Activated T-cell treated with anti-CD3 and anti-CD28 coated beads, Interleukin-2, amount 50 U/mL, for 4 hours (primary cell): Measurements from ENCODE around the gene PARVB. TPM values are rescaled to one million over a fixed set of nuclear protein-coding genes. Genes with fewer than 3 reads are reported as not detected.
"Not testable (repeated sequence)": the region's sequence is repeated elsewhere in the genome, so short reads cannot be mapped to it uniquely, and the experiment has no call there.

Source experiments
- ATAC-seq, 2 donors: fragments of 200-7000 bp; cut with Tn5 transposase; one replicate each; pipeline ENCODE4 v1.10.0; 2021
- DNase-seq: peaks from one replicate; pipeline ENCODE4 v3.0.0-alpha.2; 2020
- H3K27me3 Mint-ChIP-seq: one replicate; pipeline ENCODE4 v1.8.0; 2021; ENCODE audit warnings: low read depth, mixed read lengths
- H3K36me3 Mint-ChIP-seq: one replicate; pipeline ENCODE4 v1.8.0; 2022; ENCODE audit warnings: mixed read lengths; ENCODE audit not compliant: insufficient read depth
- H3K4me1 Mint-ChIP-seq: one replicate; pipeline ENCODE4 v1.8.0; 2021; ENCODE audit warnings: low read depth, mixed read lengths
- H3K4me3 Mint-ChIP-seq: one replicate; pipeline ENCODE4 v1.8.0; 2021; ENCODE audit warnings: mild to moderate bottlenecking, moderate library complexity, mixed read lengths
- H3K9me3 Mint-ChIP-seq: one replicate; pipeline ENCODE4 v1.8.0; 2021; ENCODE audit warnings: mixed read lengths
- total RNA-seq, 3 donors: library from RNA; stranded (reverse); gene quantifications; one replicate each; pipeline ENCODE4 v1.2.1, GENCODE V29; 2021

The PARVB gene
- total RNA-seq, 3 donors from 2014 or later: 15.1 to 21.5 (median 19.6) TPM

GRCh38 chr22:44100411-44100810 is 76.3 kb downstream of the PARVB start:
- no peak for ATAC-seq
- no peak for DNase-seq
- Mint-ChIP-seq H3K36me3 (no peaks in the 10 kb centered on the region), H3K9me3 (no peaks in the 10 kb centered on the region), H3K4me1 (no peaks in the 10 kb centered on the region), H3K27me3 (no peaks in the 10 kb centered on the region), H3K4me3 (no peak overlapping the region)

GRCh38 chr22:44102121-44102520 is 78.0 kb downstream of the PARVB start:
- H3K4me3 Mint-ChIP-seq: no peak overlapping the region
- H3K36me3 Mint-ChIP-seq: no peaks in the 10 kb centered on the region
- no peaks in the 10 kb centered on the region for H3K27me3 Mint-ChIP-seq
- DNase-seq (no peak), ATAC-seq (no peak)
- no peaks in the 10 kb centered on the region for H3K9me3 Mint-ChIP-seq
- H3K4me1 Mint-ChIP-seq: no peaks in the 10 kb centered on the region

- Mint-ChIP-seq H3K4me3 (no peak overlapping the region), H3K4me1 (no peaks in the 10 kb centered on the region), H3K36me3 (no peaks in the 10 kb centered on the region), H3K9me3 (no peaks in the 10 kb centered on the region), H3K27me3 (no peaks in the 10 kb centered on the region)
- DNase-seq: no peak
- no peak for ATAC-seq
These were observed 78.8 kb downstream of the PARVB start for GRCh38 chr22:44102856-44103255.

- H3K27me3 Mint-ChIP-seq: no peaks in the 10 kb centered on the region
- no peak for DNase-seq
- H3K9me3 Mint-ChIP-seq: no peaks in the 10 kb centered on the region
- no peak for ATAC-seq
- no peaks in the 10 kb centered on the region for H3K4me1 Mint-ChIP-seq
- H3K36me3 Mint-ChIP-seq: no peaks in the 10 kb centered on the region
- H3K4me3 Mint-ChIP-seq: no peak overlapping the region
These were observed 79.8 kb downstream of the PARVB start for GRCh38 chr22:44103735-44104480.

GRCh38 chr22:44107340-44107739 is 83.2 kb downstream of the PARVB start:
- DNase-seq: no peak
- Mint-ChIP-seq H3K4me1 (no peaks in the 10 kb centered on the region), H3K9me3 (no peaks in the 10 kb centered on the region), H3K4me3 (no peak overlapping the region), H3K36me3 (no peaks in the 10 kb centered on the region), H3K27me3 (no peaks in the 10 kb centered on the region)
- peak; percentile 35 to 43 for ATAC-seq

- Mint-ChIP-seq H3K4me3 (no peak overlapping the region), H3K4me1 (no peaks in the 10 kb centered on the region), H3K36me3 (no peaks in the 10 kb centered on the region), H3K27me3 (no peaks in the 10 kb centered on the region), H3K9me3 (no peaks in the 10 kb centered on the region)
- DNase-seq: no peak
- no peak for ATAC-seq
These were observed 84.0 kb downstream of the PARVB start for GRCh38 chr22:44108076-44108475.

GRCh38 chr22:44108806-44109385 is 84.8 kb downstream of the PARVB start:
- ATAC-seq (no peak), DNase-seq (no peak)
- Mint-ChIP-seq H3K4me3 (no peak overlapping the region), H3K4me1 (no peaks in the 10 kb centered on the region), H3K9me3 (no peaks in the 10 kb centered on the region), H3K36me3 (no peaks in the 10 kb centered on the region), H3K27me3 (no peaks in the 10 kb centered on the region)

GRCh38 chr22:44109416-44109815 is 85.3 kb downstream of the PARVB start:
- no peak for DNase-seq
- H3K4me3 Mint-ChIP-seq: no peak overlapping the region
- H3K4me1 Mint-ChIP-seq: no peaks in the 10 kb centered on the region
- no peaks in the 10 kb centered on the region for H3K36me3 Mint-ChIP-seq
- ATAC-seq: no peak
- no peaks in the 10 kb centered on the region for H3K27me3 Mint-ChIP-seq
- H3K9me3 Mint-ChIP-seq: no peaks in the 10 kb centered on the region

- H3K9me3 Mint-ChIP-seq, H3K36me3 Mint-ChIP-seq, H3K4me1 Mint-ChIP-seq, DNase-seq, ATAC-seq, H3K27me3 Mint-ChIP-seq, H3K4me3 Mint-ChIP-seq: not testable (repeated sequence)
These were observed 86.6 kb downstream of the PARVB start for GRCh38 chr22:44110656-44111055.

- ATAC-seq (no peak), DNase-seq (no peak)
- no peaks in the 10 kb centered on the region for H3K36me3 Mint-ChIP-seq
- H3K4me1 Mint-ChIP-seq: no peaks in the 10 kb centered on the region
- no peaks in the 10 kb centered on the region for H3K9me3 Mint-ChIP-seq
- H3K27me3 Mint-ChIP-seq: no peaks in the 10 kb centered on the region
- H3K4me3 Mint-ChIP-seq: no peak overlapping the region
These were observed 87.6 kb downstream of the PARVB start for GRCh38 chr22:44111562-44112155.

- Mint-ChIP-seq H3K27me3 (no peaks in the 10 kb centered on the region), H3K9me3 (no peaks in the 10 kb centered on the region), H3K36me3 (no peaks in the 10 kb centered on the region), H3K4me1 (no peaks in the 10 kb centered on the region), H3K4me3 (no peak overlapping the region)
- DNase-seq (no peak), ATAC-seq (no peak)
These were observed 88.1 kb downstream of the PARVB start for GRCh38 chr22:44112191-44112590.

- H3K4me1 Mint-ChIP-seq: no peaks in the 10 kb centered on the region
- no peaks in the 10 kb centered on the region for H3K9me3 Mint-ChIP-seq
- ATAC-seq: no peak
- H3K4me3 Mint-ChIP-seq: no peak overlapping the region
- no peaks in the 10 kb centered on the region for H3K36me3 Mint-ChIP-seq
- DNase-seq: no peak
- no peaks in the 10 kb centered on the region for H3K27me3 Mint-ChIP-seq
These were observed 92.2 kb downstream of the PARVB start for GRCh38 chr22:44116331-44116730.

- ATAC-seq (no peak), DNase-seq (no peak)
- no peaks in the 10 kb centered on the region for H3K4me1 Mint-ChIP-seq
- no peak overlapping the region for H3K4me3 Mint-ChIP-seq
- no peaks in the 10 kb centered on the region for H3K9me3 Mint-ChIP-seq
- H3K27me3 Mint-ChIP-seq: no peaks in the 10 kb centered on the region
- no peaks in the 10 kb centered on the region for H3K36me3 Mint-ChIP-seq
These were observed 92.9 kb downstream of the PARVB start for GRCh38 chr22:44116755-44117684.

- Mint-ChIP-seq H3K4me1 (no peaks in the 10 kb centered on the region), H3K27me3 (no peaks in the 10 kb centered on the region), H3K4me3 (no peak overlapping the region), H3K9me3 (no peaks in the 10 kb centered on the region), H3K36me3 (no peaks in the 10 kb centered on the region)
- DNase-seq (no peak), ATAC-seq (no peak)
These were observed 93.6 kb downstream of the PARVB start for GRCh38 chr22:44117746-44118145.
